ENCODE measurements around the gene PDE4A. TPM values are rescaled to one million over a fixed set of nuclear protein-coding genes. Genes with fewer than 3 reads are reported as not detected.
A peak's percentile ranks its signal among the peaks of the same experiment; 100 is the strongest.

Gene PDE4A
- total RNA-seq, 1 donor from 2014 or later: 1.8 TPM

DNA sequence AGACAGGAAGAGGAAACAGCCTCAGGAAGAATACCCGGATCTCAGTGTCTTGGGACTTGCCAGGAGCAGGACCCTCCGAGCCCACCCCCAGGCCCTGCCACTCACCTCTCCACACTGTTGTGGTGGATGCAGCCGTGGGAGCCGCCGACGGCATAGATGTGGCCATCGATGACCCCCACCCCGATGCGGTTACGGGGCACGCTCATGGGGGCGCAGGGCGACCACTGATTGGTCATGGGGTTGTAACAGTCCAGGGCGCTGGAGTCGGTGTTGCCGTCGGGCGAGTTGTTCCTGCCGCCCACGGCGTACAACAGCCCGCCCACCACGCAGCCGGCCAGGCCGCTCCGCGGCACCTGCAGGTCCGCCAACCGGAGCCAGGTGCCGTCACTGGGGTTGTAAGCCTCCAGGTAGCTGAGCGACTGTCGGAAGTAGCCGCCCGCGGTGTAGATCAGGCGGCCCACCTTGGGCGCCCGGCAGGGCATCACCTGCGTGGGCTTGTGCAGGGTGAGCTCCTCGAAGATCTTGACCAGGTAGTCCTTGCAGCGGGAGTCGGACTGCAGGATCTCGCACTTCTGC lies 71.2 kb downstream of the PDE4A start:
- TF ChIP-seq, protein P1, sequence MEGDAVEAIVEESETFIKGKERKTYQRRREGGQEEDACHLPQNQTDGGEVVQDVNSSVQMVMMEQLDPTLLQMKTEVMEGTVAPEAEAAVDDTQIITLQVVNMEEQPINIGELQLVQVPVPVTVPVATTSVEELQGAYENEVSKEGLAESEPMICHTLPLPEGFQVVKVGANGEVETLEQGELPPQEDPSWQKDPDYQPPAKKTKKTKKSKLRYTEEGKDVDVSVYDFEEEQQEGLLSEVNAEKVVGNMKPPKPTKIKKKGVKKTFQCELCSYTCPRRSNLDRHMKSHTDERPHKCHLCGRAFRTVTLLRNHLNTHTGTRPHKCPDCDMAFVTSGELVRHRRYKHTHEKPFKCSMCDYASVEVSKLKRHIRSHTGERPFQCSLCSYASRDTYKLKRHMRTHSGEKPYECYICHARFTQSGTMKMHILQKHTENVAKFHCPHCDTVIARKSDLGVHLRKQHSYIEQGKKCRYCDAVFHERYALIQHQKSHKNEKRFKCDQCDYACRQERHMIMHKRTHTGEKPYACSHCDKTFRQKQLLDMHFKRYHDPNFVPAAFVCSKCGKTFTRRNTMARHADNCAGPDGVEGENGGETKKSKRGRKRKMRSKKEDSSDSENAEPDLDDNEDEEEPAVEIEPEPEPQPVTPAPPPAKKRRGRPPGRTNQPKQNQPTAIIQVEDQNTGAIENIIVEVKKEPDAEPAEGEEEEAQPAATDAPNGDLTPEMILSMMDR (IDR thresholded peaks at IDR 0.05; ENCODE audit: insufficient read depth, low read length, poor library complexity, severe bottlenecking): no peak
- no peak for DNase-seq (ENCODE audit: low read depth)
- Histone ChIP-seq H3K27me3 (ENCODE audit: control insufficient read depth, insufficient read depth, low read length) (no peaks in the 10 kb centered on the region), H3K36me3 (ENCODE audit: control insufficient read depth, insufficient read depth, low read length) (peaks cover 5% of the 10 kb centered on the region), H3K4me3 (ENCODE audit: low read depth, low read length) (no peak overlapping the region)

DNA sequence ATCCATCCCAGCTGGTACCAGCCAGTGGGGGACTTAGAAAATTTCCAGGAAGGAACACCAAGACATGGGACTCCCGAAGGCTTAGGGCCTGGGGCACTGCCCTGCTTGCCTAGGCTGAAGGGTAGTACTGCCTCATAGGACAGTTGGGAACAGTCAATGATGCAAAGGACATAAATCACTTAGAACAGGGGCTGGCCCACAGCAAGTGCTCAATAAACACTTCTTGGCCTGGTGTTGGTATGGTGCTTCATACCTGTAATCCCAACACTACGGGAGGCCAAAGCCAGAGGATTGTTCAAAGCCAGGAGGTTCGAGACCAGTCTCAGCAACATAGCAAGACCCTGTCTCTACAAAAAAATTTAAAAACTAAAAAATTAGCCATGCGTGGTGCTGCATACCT lies 77.0 kb downstream of the PDE4A start:
- TF ChIP-seq, protein P1 (IDR thresholded peaks at IDR 0.05; ENCODE audit: insufficient read depth, low read length, poor library complexity, severe bottlenecking): no peak
- no peak for DNase-seq (ENCODE audit: low read depth)
- Histone ChIP-seq H3K4me3 (ENCODE audit: low read depth, low read length) (no peak overlapping the region), H3K36me3 (ENCODE audit: control insufficient read depth, insufficient read depth, low read length) (no peaks in the 10 kb centered on the region), H3K27me3 (ENCODE audit: control insufficient read depth, insufficient read depth, low read length) (no peaks in the 10 kb centered on the region)

DNA sequence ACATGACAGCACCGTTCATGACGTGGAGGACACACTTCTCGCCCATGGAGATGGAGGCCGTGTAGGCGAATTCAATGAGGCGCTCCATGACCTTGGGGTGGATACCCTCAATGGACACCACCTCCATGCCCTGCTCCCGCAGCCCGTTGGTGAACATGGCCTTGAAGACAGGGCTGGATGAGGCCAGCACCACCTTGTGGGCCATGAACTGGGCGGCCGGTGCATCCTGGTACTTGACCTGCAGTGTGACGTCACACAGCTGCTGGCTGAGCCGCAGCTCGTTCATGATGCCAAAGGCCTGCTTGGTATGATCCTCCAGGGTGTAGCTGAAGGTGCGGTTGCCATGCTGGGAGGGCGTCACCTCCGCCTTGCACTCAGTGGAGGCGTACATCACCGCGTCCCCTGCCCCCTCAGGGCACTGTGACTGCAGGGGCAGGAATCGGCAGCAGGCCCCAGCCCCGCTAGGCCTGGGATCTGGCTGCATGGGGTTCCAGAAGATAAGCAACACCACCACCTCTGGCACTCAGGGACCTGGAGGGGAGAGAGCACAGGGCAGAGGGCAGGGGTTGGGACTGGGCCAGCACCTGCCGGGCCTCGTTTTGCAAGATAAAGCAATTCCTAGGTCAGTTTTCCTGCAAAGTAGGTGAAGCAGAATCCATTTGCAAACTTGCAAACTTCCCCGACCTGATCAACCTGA lies 79.4 kb downstream of the PDE4A start:
- H3K27me3 ChIP-seq (ENCODE audit: control insufficient read depth, insufficient read depth, low read length): no peaks in the 10 kb centered on the region
- no peak for DNase-seq (ENCODE audit: low read depth)
- TF ChIP-seq, protein P1 (IDR thresholded peaks at IDR 0.05; ENCODE audit: insufficient read depth, low read length, poor library complexity, severe bottlenecking): no peak
- no peak overlapping the region for H3K4me3 ChIP-seq (ENCODE audit: low read depth, low read length)
- H3K36me3 ChIP-seq (ENCODE audit: control insufficient read depth, insufficient read depth, low read length): no peaks in the 10 kb centered on the region

DNA sequence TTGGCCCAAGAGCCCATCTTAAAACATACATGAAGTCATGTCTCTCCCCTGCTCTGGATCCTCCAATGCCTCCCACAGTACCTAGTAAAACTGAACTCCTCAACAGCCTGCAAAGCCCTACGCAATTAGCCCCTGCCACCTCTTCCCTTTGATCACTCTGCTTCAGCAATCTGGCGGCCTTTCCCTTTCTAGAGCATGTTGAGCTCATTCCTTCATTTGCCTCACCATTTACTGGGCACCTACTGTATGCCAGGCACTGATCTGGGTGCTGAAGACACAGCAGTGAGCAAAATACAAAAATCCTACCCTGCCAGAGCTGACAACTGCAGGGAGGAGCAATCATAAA lies 79.9 kb downstream of the PDE4A start:
- Histone ChIP-seq H3K27me3 (ENCODE audit: control insufficient read depth, insufficient read depth, low read length) (no peaks in the 10 kb centered on the region), H3K4me3 (ENCODE audit: low read depth, low read length) (no peak overlapping the region), H3K36me3 (ENCODE audit: control insufficient read depth, insufficient read depth, low read length) (no peaks in the 10 kb centered on the region)
- DNase-seq (ENCODE audit: low read depth): no peak
- TF ChIP-seq, protein P1 (IDR thresholded peaks at IDR 0.05; ENCODE audit: insufficient read depth, low read length, poor library complexity, severe bottlenecking): no peak

DNA sequence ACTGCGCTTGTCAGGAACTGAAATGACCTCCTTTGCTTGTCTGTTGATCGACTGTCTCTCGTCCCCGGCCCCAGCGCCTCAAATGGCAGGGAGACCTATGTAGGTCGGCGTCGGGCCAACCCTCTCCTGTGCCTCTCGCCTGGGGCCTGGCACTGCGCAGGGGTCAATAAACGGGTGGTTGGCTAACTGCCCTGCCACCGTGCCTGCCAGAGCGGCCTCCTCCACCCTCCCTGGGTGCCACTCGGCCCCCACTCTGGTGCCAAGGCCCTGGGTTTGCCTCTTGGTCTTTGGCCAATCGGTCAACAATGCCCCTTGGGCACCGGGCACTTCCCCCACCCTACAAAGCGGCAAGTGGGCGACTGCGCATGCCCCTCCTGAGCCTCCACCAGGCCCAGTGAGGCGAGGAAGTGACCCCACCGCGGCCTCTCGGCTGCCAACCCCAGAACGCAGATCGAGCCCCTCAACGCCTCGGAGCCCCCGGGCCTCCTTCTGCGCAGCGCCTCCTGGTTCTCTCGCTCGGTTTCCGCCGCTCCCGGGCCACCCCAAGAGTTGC lies 81.7 kb downstream of the PDE4A start:
- Histone ChIP-seq H3K4me3 (ENCODE audit: low read depth, low read length) (peak overlapping the region; percentile 84), H3K27me3 (ENCODE audit: control insufficient read depth, insufficient read depth, low read length) (no peaks in the 10 kb centered on the region), H3K36me3 (ENCODE audit: control insufficient read depth, insufficient read depth, low read length) (no peaks in the 10 kb centered on the region)
- no peak for DNase-seq (ENCODE audit: low read depth)
- TF ChIP-seq, protein P1 (IDR thresholded peaks at IDR 0.05; ENCODE audit: insufficient read depth, low read length, poor library complexity, severe bottlenecking): no peak
